SK-N-SH (cell line): ENCODE data around the gene CSRNP3. TPM values are rescaled to one million over a fixed set of nuclear protein-coding genes. Genes with fewer than 3 reads are reported as not detected.

Source experiments
- CHD2 ChIP-seq: fragments of 150-350 bp; IDR thresholded peaks from 2 replicates; pipeline ENCODE4 v1.6.1; 2018; ENCODE audit warnings: low read length; ENCODE audit not compliant: partially characterized antibody
- EP300 ChIP-seq, 2 experiments: IDR thresholded peaks; 2 replicates each; pipeline versions ENCODE4 v1.4.0 to v1.6.1; 2012; ENCODE audit warnings: borderline replicate concordance in 1 of 2, low read depth in 1 of 2, low read length in 1 of 2
- EZH2phosphoT487 ChIP-seq: fragments of 200-600 bp; sonication (generic); IDR thresholded peaks from 2 replicates; pipeline ENCODE4 v1.6.1; 2017; ENCODE audit warnings: low read depth, mixed run types, mild to moderate bottlenecking, antibody characterized with exemption, moderate library complexity, borderline replicate concordance
- FOSL2 ChIP-seq: IDR thresholded peaks from 2 replicates; pipeline ENCODE4 v1.4.0; 2012; ENCODE audit warnings: low read depth, mild to moderate bottlenecking, moderate library complexity, borderline replicate concordance
- FOXJ3 ChIP-seq: sonication (generic); formaldehyde crosslinking; IDR thresholded peaks from 2 replicates; pipeline ENCODE4 v1.5.1; 2020; ENCODE audit warnings: mild to moderate bottlenecking, missing genetic modification reagents
- FOXM1 ChIP-seq: IDR thresholded peaks from 2 replicates; pipeline ENCODE4 v1.4.0; 2012; ENCODE audit warnings: low read depth, mild to moderate bottlenecking
- GABPA ChIP-seq: IDR thresholded peaks from 2 replicates; pipeline ENCODE4 v1.4.0; 2012; ENCODE audit warnings: low read depth, mild to moderate bottlenecking
- GATA2 ChIP-seq: sonication (generic); formaldehyde crosslinking; IDR thresholded peaks from 2 replicates; pipeline ENCODE4 v1.5.0; 2020; ENCODE audit warnings: mild to moderate bottlenecking, missing genetic modification reagents
- JUND ChIP-seq: IDR thresholded peaks from 2 replicates; pipeline ENCODE4 v1.4.0; 2012
- NFIC ChIP-seq: IDR thresholded peaks from 2 replicates; pipeline ENCODE4 v1.4.0; 2012; ENCODE audit warnings: borderline replicate concordance
- POLR2AphosphoS5 ChIP-seq: IDR thresholded peaks from 2 replicates; pipeline ENCODE4 v1.6.1; 2012; ENCODE audit warnings: low read depth, low read length
- RAD21 ChIP-seq: IDR thresholded peaks from 2 replicates; pipeline ENCODE4 v1.6.1; 2012; ENCODE audit warnings: mild to moderate bottlenecking, low read length
- RCOR1 ChIP-seq: fragments of 150-350 bp; IDR thresholded peaks from 2 replicates; pipeline ENCODE4 v1.6.1; 2017; ENCODE audit warnings: antibody characterized with exemption, low read length
- REST ChIP-seq: IDR thresholded peaks from 2 replicates; pipeline ENCODE4 v1.6.1; 2012; ENCODE audit warnings: mild to moderate bottlenecking, low read depth, low read length, moderate library complexity
- RFX5 ChIP-seq: IDR thresholded peaks from 2 replicates; pipeline ENCODE4 v1.6.1; 2012; ENCODE audit warnings: mild to moderate bottlenecking, improper control_type of control experiment, low read length
- RXRA ChIP-seq: IDR thresholded peaks from 2 replicates; pipeline ENCODE4 v1.4.0; 2012; ENCODE audit warnings: low read depth, mild to moderate bottlenecking, borderline replicate concordance
- SMC3 ChIP-seq: IDR thresholded peaks from 2 replicates; pipeline ENCODE4 v1.6.1; 2012; ENCODE audit warnings: low read depth, low read length, improper control_type of control experiment
- TAF1 ChIP-seq: IDR thresholded peaks from 2 replicates; pipeline ENCODE4 v1.6.1; 2012; ENCODE audit warnings: low read depth, mild to moderate bottlenecking, low read length, moderate library complexity, borderline replicate concordance
- TCF12 ChIP-seq: IDR thresholded peaks from 2 replicates; pipeline ENCODE4 v1.4.0; 2012
- TEAD4 ChIP-seq: IDR thresholded peaks from 2 replicates; pipeline ENCODE4 v1.4.0; 2012; ENCODE audit warnings: mild to moderate bottlenecking, borderline replicate concordance; ENCODE audit not compliant: insufficient read depth
- YY1 ChIP-seq: IDR thresholded peaks from 2 replicates; pipeline ENCODE4 v1.4.0; 2012; ENCODE audit warnings: low read depth, mild to moderate bottlenecking
- polyA plus RNA-seq, 3 experiments: library from polyadenylated mRNA; depleted of rRNA; stranded (reverse); fragments of >200 nt; gene quantifications; 2 replicates each; pipeline ENCODE4 v1.2.3, GENCODE V29; 2012
- TF ChIP-seq, protein P1 (sequence below): IDR thresholded peaks from 2 replicates; pipeline ENCODE4 v1.4.0; 2012; ENCODE audit warnings: low read depth, borderline replicate concordance
- TF ChIP-seq, protein P2 (sequence below): fragments of 150-350 bp; IDR thresholded peaks from 2 replicates; pipeline ENCODE4 v1.6.1; 2016; ENCODE audit warnings: mild to moderate bottlenecking, low read depth, low read length
- TF ChIP-seq, protein P3 (sequence below): IDR thresholded peaks from 2 replicates; pipeline ENCODE4 v1.4.0; 2012; ENCODE audit warnings: low read depth, borderline replicate concordance

Gene CSRNP3
- polyA plus RNA-seq, 1 of the 3 experiments (the other 2 are of a cell fraction): 1.0 TPM

GRCh38 chr2:165645930-165646831 lies 176.7 kb downstream of the CSRNP3 start (continued):
- TF ChIP-seq, protein P1, sequence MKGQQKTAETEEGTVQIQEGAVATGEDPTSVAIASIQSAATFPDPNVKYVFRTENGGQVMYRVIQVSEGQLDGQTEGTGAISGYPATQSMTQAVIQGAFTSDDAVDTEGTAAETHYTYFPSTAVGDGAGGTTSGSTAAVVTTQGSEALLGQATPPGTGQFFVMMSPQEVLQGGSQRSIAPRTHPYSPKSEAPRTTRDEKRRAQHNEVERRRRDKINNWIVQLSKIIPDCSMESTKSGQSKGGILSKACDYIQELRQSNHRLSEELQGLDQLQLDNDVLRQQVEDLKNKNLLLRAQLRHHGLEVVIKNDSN: no peak
- TF ChIP-seq JUND (peak; percentile 40; the same call in 1 of the 2 replicates), RCOR1 (peak; percentile 89), GATA2 (CRISPR knock-in tag) (no peak), SMC3 (no peak), EZH2phosphoT487 (no peak), FOXJ3 (CRISPR knock-in tag) (peak; percentile 60; the same call in 1 of the 2 replicates), POLR2AphosphoS5 (0 out of 2 replicates have a peak, but pooled peaks have one; percentile 37), REST (0 out of 2 replicates have a peak, but pooled peaks have one; percentile 19), TEAD4 (no peak), RAD21 (0 out of 2 replicates have a peak, but pooled peaks have one; percentile 2), RXRA (no peak), YY1 (no peak), NFIC (peak; percentile 62), EP300 (IDR thresholded peaks at IDR 0.05; ENCODE audit: borderline replicate concordance in 1 of 2, low read depth in 1 of 2, low read length in 1 of 2) (peak; percentile 38 to 83; a peak in 2 of 4 replicates), GABPA (no peak), TCF12 (peak; percentile 94), FOXM1 (no peak), RFX5 (no peak), TAF1 (no peak), CHD2 (peak; percentile 83), FOSL2 (no peak)
- TF ChIP-seq, protein P2, sequence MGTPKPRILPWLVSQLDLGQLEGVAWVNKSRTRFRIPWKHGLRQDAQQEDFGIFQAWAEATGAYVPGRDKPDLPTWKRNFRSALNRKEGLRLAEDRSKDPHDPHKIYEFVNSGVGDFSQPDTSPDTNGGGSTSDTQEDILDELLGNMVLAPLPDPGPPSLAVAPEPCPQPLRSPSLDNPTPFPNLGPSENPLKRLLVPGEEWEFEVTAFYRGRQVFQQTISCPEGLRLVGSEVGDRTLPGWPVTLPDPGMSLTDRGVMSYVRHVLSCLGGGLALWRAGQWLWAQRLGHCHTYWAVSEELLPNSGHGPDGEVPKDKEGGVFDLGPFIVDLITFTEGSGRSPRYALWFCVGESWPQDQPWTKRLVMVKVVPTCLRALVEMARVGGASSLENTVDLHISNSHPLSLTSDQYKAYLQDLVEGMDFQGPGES: no peak
- TF ChIP-seq, protein P3, sequence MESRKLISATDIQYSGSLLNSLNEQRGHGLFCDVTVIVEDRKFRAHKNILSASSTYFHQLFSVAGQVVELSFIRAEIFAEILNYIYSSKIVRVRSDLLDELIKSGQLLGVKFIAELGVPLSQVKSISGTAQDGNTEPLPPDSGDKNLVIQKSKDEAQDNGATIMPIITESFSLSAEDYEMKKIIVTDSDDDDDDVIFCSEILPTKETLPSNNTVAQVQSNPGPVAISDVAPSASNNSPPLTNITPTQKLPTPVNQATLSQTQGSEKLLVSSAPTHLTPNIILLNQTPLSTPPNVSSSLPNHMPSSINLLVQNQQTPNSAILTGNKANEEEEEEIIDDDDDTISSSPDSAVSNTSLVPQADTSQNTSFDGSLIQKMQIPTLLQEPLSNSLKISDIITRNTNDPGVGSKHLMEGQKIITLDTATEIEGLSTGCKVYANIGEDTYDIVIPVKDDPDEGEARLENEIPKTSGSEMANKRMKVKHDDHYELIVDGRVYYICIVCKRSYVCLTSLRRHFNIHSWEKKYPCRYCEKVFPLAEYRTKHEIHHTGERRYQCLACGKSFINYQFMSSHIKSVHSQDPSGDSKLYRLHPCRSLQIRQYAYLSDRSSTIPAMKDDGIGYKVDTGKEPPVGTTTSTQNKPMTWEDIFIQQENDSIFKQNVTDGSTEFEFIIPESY: no peak
